Vagina (tissue), 2 donors: Measurements from ENCODE around the gene KIF22.

Source experiments
- CTCF ChIP-seq, 3 experiments: fragments of 450-650 bp in 2 of 3; fragments of 200-600 bp in 1 of 3; sonication (generic) in 1 of 3; IDR thresholded peaks; one replicate each; pipeline ENCODE4 v1.5.1; 2017 to 2019; ENCODE audit warnings: antibody characterized with exemption in 3 of 3, mild to moderate bottlenecking in 2 of 3, moderate library complexity in 2 of 3
- POLR2AphosphoS5 ChIP-seq, 2 donors: sonication (generic); formaldehyde crosslinking; IDR thresholded peaks; one replicate each; pipeline ENCODE4 v1.9.0; 2017; ENCODE audit warnings: antibody characterized with exemption in 2 of 2, mild to moderate bottlenecking in 2 of 2, low read depth in 1 of 2; ENCODE audit not compliant: insufficient read depth in 1 of 2

DNA sequence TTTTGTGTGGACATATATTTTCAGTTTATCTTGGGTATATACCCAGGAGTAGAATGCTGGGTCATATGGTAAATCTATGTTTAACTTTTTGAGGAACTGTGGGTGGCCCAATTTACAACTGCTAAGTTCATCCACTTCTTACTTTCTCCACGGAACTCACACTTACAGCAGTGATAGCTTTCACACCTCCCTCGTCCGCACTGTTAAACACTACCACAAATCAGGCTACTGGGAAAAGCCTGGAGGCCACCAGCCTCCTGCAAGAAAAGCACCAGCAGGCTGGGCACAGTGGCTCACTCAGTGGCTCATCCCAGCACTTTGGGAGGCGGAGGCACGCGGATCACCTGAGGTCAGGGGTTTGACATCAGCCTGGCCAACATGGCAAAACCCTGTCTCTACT, 27.2 kb upstream of the KIF22 start:
- no peak for TF ChIP-seq CTCF (IDR thresholded peaks at IDR 0.05)
- TF ChIP-seq POLR2AphosphoS5 (IDR thresholded peaks at IDR 0.05; ENCODE audit: insufficient read depth in 1 of 2, low read depth in 1 of 2), result no peak
